ENCODE measurements around the gene NINL.
"Not testable (repeated sequence)": the region's sequence is repeated elsewhere in the genome, so short reads cannot be mapped to it uniquely, and the experiment has no call there.

The NINL gene

DNA sequence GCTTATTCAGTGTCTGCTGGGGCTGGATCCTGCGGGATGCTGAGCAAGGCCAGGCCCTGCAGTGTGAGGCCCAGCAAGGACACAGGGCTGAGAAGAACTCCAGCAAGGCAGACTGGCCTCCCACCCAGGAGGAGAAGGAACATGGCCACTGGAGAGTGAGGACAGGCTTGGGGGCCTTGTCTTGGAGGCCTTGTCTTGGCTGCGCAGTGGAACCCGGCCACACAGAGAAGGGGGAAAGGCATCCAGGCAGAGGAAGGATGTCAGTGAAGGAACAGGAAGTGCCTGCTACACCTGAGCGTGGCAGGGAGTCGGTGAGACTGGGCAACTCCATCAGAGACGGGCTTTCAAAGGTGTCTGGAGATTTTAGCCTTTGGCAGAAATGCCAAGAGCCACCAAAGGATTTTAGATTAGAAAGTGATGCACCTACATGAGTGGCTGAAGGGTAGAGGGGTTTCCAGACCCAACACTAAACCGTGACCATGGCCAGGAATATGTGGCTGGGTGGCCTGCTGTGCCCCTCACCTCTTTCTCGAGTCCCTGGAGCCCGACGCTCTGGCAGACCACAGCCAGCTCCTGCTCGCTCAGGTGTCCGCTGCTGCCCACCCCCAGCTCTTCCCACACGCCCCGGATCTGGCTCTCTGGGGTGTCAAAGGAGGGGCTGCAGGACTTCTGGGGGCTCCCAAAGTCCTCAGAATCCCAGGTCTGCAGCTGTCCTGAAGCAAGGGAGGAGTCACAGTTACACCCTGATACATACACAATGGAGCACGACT is 80.8 kb downstream of the NINL start:
- DNase-seq (ENCODE audit: low read depth in 3 of 3, low spot score in 1 of 3): no peak

GRCh38 chr20:25503936-25504335 is 81.4 kb downstream of the NINL start:
- no peak for DNase-seq (ENCODE audit: low read depth in 3 of 3, low spot score in 1 of 3)

DNA sequence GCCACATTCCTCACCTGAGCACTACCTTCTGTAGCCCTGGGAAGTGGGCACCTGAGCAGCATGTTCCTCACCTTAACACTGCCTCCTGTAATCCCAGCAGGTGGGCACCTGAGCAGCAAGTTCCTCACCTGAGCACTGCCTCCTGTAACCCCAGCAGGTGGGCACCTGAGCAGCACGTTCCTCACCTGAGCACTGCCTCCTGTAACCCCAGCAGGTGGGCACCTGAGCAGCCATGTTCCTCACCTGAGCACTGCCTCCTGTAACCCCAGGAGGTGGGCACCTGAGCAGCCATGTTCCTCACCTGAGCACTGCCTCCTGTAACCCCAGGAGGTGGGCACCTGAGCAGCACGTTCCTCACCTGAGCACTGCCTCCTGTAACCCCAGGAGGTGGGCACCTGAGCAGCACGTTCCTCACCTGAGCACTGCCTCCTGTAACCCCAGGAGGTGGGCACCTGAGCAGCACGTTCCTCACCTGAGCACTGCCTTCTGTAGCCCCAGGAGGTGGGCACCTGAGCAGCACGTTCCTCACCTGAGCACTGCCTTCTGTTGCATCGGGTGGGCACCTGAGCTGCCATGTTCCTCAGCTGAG is 82.2 kb downstream of the NINL start:
- DNase-seq (ENCODE audit: low read depth in 3 of 3, low spot score in 1 of 3): not testable (repeated sequence)

DNA sequence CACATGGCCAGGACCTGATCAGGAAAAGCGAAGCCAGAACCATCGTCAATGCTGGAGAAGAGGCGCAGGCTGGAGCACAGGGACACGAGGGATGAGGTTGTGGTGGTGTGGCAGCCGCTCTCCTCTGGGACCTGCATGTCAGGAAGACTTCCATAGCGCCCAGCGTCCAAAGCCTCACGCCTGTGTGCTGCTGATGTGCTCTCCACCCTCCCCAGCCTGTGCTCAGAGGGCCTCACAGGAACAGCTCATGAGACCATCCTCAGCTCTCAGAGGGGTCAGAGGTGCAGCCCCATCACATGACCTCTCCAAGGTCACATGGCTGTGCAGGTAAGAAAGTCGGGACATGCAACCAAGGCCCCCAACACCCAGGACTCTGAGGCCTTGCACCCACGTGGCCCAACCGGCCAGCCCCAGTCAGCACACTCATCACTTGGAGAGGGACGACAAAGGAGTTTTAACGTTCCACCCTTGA is 84.4 kb downstream of the NINL start:
- DNase-seq (ENCODE audit: low read depth in 3 of 3, low spot score in 1 of 3): no peak

- no peak for DNase-seq (ENCODE audit: low read depth in 3 of 3, low spot score in 1 of 3)
Measured at GRCh38 chr20:25499855-25500434, 85.4 kb downstream of the NINL start.

GRCh38 chr20:25499031-25499430 is 86.3 kb downstream of the NINL start:
- no peak for DNase-seq (ENCODE audit: low read depth in 3 of 3, low spot score in 1 of 3)

DNA sequence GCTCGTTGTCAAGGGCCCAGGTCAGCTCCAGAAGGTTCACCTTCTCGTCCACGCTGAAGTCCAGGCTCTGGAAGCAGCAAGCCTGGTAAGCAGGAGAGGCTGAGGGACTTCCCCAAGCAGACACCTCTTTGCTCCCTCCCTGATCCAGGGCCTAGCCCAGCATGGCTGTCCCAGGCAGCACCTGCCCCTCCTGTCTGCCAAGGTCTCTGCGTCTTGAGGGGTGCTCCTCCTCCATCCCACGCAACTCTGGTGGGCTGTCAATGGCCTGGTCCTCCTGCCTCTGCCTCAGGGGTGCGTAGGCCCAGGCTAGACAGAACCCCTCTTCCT is 87.1 kb downstream of the NINL start:
- DNase-seq (ENCODE audit: low read depth in 3 of 3, low spot score in 1 of 3): no peak

DNA sequence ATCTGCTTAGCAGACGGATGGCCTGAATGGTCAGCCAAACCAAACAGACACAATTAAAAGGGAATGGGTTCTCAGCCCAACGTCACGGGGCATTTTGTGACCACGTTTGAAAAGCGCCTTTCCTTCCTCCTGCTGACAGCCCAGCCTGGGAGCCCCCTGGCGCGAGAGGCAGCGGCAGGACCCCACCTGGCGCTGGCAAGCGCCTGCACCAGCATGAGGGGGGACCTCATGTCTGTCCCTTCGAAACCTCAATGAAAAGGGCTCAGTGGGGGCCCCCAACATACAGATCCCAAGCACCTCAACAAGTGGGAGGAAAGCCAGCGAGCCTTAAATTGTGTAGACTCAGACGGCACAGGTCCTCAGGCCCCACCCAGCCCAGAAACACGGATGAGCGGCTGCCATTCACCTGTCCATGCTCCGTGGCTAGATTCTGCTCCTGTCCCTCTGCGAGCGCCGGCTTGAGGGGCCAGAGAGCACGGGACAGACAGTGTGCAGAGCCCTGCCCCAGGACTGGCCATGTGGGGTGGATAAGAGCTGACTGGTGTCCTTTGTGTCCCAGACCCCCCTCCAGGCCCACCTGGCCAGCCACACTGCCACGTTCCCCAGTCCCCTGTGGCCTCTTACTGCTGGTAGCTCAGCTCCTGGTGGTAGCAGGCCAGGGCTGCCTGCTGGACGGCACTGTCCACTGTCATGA is 87.6 kb downstream of the NINL start:
- no peak for DNase-seq (ENCODE audit: low read depth in 3 of 3, low spot score in 1 of 3)

DNA sequence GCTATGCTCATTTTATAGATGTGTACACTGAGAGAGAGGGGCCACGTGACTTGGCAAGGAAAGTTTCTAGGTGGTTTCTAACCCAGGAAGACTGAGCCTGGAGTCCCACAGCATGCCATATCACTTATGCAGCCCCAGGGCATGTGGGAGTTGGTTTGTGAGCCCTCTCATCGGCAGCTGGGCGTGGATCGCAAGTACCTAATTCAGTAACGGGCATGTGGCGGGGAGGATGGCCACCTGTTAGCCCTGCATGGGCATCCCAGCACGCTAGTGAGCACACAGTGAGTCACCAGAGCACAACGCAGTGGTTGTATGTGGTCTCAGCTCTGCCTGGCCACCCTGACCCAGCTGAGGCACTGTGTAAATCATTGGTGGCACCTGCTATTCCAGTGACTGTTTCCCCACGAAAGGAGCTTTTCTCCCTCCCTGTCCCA is 88.3 kb downstream of the NINL start:
- no peak for DNase-seq (ENCODE audit: low read depth in 3 of 3, low spot score in 1 of 3)

GRCh38 chr20:25496165-25496967 is 89.0 kb downstream of the NINL start:
- no peak for DNase-seq (ENCODE audit: low read depth in 3 of 3, low spot score in 1 of 3)

GRCh38 chr20:25495189-25495824 is 90.0 kb downstream of the NINL start:
- DNase-seq (ENCODE audit: low read depth in 3 of 3, low spot score in 1 of 3): no peak

DNA sequence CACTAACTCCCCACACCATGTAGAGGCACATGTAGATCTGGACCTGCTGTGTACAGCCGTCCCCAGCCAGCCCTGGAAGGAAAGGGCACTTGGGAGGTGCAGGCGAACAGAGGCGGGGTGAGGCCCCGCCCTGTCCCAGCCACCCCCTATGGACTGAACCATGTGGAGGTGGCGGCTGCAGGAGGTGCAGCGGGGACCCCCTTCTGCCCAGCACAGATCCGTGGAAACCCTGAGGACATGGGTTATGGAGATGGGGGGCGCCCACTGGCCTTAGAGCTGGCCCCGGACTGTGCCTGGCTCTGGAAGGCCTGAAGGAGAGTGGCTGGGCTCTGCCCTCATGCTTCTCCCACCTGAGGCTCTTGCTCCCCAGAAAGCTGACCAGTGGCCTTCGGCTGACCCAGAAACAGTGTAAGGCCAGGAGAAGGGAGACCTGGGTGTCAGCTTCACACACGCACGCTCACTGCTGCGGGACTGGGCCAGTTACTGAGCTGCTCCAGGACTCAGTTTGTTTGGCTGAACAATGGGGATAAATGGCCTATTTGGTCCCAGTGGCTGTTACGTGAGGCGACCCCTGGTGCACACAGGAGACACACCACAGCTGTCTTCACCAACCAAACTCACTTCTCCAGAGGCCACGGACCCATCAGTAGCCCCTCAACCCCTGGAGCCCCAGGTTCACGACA is 90.7 kb downstream of the NINL start:
- no peak for DNase-seq (ENCODE audit: low read depth in 3 of 3, low spot score in 1 of 3)

GRCh38 chr20:25493748-25494505 is 91.4 kb downstream of the NINL start:
- DNase-seq (ENCODE audit: low read depth in 3 of 3, low spot score in 1 of 3): no peak

GRCh38 chr20:25493137-25493536 is 92.2 kb downstream of the NINL start:
- DNase-seq (ENCODE audit: low read depth in 3 of 3, low spot score in 1 of 3): no peak

- no peak for DNase-seq (ENCODE audit: low read depth in 3 of 3, low spot score in 1 of 3)
Measured at GRCh38 chr20:25491446-25492038, 93.8 kb downstream of the NINL start.

DNA sequence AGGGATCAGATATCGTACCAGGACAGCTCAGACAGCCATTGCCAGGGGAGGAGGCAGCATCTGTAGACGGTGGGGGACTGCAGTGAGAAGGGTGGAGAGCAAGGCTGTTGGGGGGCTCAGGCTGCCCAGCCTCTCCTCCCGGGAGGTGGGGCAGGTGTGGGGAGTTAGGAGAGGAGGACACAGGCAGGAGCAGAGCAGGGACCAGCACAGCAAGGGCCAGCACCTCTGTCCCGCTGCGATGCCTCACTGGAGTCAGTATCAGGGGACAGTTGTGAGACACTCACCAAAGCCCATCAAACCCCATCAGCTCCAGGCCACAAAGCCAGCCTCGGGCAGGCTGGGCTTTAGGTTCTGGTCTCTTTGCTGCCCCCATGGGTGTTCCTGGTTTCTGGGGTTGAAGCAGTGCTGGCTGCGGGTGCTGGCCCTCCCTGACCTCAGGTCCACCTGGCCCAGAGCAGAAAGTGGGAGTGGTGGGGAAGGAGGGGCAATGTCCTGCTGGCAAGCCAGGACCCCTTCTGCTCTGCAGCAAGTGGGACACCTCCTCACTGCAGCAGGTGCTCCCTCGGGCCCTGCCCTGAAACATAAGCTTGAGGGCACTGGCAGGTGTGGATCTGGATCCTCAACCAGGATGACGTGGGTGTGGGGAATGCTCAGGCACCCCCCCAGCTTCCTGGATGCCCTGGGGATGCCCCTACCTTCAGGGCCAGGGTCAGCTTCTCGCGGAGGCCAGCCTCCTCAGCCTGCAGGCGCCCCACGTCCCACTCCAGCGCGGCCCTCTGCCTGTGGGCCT is 94.5 kb downstream of the NINL start:
- no peak for DNase-seq (ENCODE audit: low read depth in 3 of 3, low spot score in 1 of 3)

- DNase-seq (ENCODE audit: low read depth in 3 of 3, low spot score in 1 of 3): no peak
Measured at GRCh38 chr20:25489221-25489871, 96.0 kb downstream of the NINL start.

DNA sequence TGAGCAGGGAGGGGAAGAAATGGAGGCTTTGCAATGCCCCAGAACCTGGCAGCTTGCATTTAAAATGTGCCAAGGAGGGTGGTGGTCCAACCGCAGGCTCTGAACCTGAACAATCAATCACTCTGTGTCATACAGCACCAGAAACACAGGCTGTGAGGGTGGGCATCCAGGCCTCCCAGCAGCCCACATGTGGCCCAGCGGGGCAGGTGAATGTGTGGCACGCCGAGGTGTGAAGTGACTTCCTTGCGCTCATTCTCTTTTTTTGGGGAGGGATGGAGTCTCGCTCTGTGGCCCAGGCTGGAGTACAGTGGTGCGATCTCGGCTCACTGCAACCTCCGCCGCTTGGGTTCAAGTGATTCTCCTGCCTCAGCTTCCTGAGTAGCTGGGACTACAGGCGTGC is 97.4 kb downstream of the NINL start:
- DNase-seq (ENCODE audit: low read depth in 3 of 3, low spot score in 1 of 3): no peak
